Choroid plexus epithelial cell (primary cell): ENCODE results near the gene SPA17.

ENCODE experiments used
- DNase-seq: peaks from one replicate; pipeline ENCODE4 v3.0.0-alpha.2; 2010; ENCODE audit warnings: low read depth
- H3K4me3 ChIP-seq: 2 replicates; pipeline ENCODE4 v1.5.1; 2011; ENCODE audit warnings: low read depth, mild to moderate bottlenecking, control low read depth, low read length, moderate library complexity
- TF ChIP-seq, protein P1 (sequence below): conservative IDR thresholded peaks from 2 replicates; pipeline ENCODE4 v1.5.1; 2011; ENCODE audit warnings: low read depth, mild to moderate bottlenecking, control low read depth, inconsistent platforms, low read length, moderate library complexity

The SPA17 gene

DNA sequence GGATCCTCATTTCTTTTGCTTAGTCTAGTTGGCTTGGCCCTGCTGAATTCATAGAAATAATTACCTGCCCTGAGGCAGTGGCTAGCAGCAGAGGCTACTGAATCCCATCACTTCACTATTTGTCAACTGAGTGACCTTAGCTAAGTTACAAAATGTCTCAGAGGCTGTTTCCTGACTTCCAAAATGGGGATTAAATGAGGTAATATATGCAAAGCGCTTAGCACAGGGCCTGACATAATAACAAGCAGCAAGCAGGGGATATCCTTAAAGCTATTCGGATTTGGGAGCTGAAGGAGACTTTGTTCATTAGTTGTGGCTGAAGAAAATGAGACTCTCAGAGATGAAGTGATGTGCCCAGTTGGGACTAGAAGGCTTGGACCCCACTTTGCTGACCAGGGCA is 68.9 kb downstream of the SPA17 start:
- no peak overlapping the region for H3K4me3 ChIP-seq
- no peak for DNase-seq
- TF ChIP-seq, protein P1, sequence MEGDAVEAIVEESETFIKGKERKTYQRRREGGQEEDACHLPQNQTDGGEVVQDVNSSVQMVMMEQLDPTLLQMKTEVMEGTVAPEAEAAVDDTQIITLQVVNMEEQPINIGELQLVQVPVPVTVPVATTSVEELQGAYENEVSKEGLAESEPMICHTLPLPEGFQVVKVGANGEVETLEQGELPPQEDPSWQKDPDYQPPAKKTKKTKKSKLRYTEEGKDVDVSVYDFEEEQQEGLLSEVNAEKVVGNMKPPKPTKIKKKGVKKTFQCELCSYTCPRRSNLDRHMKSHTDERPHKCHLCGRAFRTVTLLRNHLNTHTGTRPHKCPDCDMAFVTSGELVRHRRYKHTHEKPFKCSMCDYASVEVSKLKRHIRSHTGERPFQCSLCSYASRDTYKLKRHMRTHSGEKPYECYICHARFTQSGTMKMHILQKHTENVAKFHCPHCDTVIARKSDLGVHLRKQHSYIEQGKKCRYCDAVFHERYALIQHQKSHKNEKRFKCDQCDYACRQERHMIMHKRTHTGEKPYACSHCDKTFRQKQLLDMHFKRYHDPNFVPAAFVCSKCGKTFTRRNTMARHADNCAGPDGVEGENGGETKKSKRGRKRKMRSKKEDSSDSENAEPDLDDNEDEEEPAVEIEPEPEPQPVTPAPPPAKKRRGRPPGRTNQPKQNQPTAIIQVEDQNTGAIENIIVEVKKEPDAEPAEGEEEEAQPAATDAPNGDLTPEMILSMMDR: no peak

GRCh38 chr11:124743050-124743449 is 69.3 kb downstream of the SPA17 start:
- H3K4me3 ChIP-seq: no peak overlapping the region
- DNase-seq: no peak
- TF ChIP-seq, protein P1: no peak

DNA sequence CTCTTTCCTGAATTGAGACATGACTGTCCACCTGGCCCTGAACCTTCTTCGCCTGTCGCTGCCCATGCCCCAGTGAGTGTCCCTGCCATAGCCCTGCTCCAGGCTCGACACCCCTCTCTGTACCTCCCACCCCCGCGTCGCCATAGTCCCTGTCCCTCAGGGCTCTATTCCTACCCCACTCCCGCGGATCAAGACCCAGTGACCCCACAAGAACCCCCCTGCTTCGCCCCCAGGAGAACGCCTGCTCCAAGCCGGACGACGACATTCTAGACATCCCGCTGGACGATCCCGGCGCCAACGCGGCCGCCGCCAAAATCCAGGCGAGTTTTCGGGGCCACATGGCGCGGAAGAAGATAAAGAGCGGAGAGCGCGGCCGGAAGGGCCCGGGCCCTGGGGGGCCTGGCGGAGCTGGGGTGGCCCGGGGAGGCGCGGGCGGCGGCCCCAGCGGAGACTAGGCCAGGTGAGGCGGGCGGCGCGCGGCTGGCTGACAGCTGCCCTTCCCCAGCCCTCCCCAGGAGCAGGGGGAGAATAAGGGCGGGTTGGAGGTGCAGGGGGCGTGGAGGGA is 71.6 kb downstream of the SPA17 start:
- H3K4me3 ChIP-seq: peak overlapping the region; percentile 73
- TF ChIP-seq, protein P1: no peak
- no peak for DNase-seq

DNA sequence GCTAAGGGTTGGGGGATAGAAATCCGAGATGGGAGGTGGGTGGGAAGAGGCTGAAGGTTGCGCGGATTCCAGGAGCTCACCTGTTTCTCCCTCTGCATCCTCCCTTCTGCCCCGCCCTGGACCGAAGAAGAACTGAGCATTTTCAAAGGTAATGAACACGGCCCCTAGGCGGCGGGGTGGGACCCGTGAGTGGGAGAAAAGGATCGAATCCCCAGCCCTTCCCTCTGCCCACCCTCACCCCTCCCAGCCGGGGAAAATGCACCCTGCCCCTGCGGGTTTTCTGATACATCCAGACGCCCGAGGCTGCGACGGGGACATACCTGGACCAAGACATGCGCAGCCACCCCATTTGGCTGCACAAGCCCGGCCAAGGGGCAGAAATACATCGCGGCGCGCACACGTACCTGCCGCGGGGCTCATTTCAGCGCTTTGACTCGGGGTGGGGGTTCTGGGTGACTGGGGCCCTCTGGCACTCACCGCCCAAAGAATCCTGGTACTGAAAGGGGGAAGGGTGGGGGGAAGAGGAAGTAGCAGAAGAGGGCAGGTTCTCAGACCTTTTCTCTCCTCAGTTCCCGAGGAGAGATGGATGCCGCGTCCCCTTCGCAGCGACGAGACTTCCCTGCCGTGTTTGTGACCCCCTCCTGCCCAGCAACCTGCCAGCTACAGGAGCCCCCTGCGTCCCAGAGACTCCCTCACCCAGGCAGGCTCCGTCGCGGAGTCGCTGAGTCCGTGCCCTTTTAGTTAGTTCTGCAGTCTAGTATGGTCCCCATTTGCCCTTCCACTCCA is 72.3 kb downstream of the SPA17 start:
- peak overlapping the region; percentile 73 for H3K4me3 ChIP-seq
- DNase-seq: no peak

DNA sequence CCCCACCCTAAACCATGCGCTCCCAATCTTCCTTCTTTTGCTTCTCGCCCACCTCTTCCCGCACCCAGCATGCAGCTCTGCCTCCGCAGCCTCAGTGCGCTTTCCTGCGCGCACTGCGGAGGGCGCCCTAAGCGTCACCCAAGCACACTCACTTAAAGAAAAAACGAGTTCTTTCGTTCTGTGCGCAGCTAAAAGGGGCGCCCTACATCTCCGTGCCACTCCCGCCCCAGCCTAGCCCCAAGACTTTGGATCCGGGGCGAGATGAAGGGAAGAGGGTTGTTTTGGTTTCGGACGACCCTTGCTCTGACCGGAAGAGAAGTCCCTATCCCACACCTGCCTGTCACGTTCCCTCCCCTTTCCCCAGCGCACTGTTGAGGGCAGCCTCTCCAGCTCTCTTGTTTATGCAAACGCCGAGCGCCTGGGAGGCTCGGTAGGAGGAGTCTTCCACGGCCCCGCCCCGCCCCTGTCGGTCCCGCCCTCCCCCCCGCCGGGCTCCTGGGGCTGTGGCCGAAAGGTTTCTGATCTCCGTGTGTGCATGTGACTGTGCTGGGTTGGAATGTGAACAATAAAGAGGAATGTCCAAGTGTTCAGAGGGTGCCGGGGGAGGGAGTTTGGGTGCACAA is 73.0 kb downstream of the SPA17 start:
- peak; percentile 94 for DNase-seq
- peak overlapping the region; percentile 73 for H3K4me3 ChIP-seq
- TF ChIP-seq, protein P1: peak; percentile 78

More for the DNA sequence above, 72.3 kb downstream of the SPA17 start:
- TF ChIP-seq, protein P1: peak; percentile 56
